DMS153 (cell line): ENCODE measurements around the gene GAPVD1.
A peak's percentile ranks its signal among the peaks of the same experiment; 100 is the strongest.
"Not testable (repeated sequence)": the region's sequence is repeated elsewhere in the genome, so short reads cannot be mapped to it uniquely, and the experiment has no call there.

Experiments used
- DNase-seq: peaks from one replicate; lab custom pipeline; 2025; lab: John Stamatoyannopoulos, UW

Gene GAPVD1, protein sequence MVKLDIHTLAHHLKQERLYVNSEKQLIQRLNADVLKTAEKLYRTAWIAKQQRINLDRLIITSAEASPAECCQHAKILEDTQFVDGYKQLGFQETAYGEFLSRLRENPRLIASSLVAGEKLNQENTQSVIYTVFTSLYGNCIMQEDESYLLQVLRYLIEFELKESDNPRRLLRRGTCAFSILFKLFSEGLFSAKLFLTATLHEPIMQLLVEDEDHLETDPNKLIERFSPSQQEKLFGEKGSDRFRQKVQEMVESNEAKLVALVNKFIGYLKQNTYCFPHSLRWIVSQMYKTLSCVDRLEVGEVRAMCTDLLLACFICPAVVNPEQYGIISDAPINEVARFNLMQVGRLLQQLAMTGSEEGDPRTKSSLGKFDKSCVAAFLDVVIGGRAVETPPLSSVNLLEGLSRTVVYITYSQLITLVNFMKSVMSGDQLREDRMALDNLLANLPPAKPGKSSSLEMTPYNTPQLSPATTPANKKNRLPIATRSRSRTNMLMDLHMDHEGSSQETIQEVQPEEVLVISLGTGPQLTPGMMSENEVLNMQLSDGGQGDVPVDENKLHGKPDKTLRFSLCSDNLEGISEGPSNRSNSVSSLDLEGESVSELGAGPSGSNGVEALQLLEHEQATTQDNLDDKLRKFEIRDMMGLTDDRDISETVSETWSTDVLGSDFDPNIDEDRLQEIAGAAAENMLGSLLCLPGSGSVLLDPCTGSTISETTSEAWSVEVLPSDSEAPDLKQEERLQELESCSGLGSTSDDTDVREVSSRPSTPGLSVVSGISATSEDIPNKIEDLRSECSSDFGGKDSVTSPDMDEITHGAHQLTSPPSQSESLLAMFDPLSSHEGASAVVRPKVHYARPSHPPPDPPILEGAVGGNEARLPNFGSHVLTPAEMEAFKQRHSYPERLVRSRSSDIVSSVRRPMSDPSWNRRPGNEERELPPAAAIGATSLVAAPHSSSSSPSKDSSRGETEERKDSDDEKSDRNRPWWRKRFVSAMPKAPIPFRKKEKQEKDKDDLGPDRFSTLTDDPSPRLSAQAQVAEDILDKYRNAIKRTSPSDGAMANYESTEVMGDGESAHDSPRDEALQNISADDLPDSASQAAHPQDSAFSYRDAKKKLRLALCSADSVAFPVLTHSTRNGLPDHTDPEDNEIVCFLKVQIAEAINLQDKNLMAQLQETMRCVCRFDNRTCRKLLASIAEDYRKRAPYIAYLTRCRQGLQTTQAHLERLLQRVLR (N-terminal part only)

DNA sequence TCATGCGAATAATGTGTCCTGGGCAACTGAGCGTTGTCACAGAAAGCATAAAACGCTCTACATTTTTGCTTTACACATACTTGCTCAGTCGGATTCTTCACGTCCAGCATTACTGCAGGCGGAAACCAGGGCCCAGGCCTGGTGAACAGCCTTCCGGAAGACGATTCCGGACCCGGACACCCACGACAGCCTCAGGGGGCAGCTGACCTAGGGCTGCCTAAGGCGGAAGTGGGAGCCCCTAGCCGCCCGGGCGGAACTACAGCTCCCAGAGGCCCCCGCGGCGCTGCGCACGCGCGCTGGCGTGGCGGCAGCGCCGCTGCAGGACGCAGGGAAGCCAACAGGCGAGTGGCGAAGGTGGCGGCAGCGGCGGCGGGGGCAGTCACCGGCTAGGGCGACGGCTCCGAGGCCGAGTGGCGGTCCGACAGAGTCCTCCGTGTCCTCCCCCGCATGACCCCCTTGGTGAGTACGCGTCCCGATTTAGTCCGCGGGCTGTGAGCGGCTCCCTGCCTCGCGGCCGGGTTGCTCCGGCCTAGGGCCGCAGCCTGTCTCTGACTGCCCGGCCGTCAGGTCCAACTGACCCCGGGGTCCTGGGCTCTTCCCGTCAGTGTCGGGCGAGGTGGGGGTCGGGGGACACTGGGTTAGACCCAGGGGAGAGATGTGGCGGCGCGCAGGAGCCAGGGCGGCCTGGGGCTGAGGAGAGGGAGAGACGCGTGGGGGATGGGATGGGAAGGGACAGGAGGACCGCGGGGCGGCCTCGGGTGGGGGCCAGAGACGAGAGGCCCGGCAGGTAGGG lies at the start of gene GAPVD1:
GAPVD1 (plus strand) TSS at position 326 of the 793 bp plus-strand sequence. CDS start 37,096 bp downstream, outside the sequence.
- peak; percentile 84 for DNase-seq

DNA sequence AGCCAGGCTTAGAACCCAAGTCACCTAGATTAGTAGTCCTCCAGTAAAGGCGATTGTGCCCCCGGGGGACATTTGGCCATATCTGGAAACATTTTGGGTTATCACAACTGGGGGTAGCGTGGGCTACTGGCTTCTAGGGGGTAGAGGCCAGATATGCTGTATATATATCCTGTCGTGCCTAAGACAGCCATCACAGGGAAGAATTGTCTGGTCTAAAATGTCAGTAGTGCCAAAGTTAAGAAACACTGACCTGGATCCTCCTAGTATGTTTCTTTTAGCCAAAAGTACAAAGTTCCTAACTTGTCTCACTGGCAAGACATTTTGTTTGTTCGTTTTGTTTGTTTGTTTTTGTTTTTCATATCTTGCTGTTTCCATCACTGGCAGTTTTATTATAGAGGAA lies 47.4 kb upstream of the GAPVD1 start:
- no peak for DNase-seq

DNA sequence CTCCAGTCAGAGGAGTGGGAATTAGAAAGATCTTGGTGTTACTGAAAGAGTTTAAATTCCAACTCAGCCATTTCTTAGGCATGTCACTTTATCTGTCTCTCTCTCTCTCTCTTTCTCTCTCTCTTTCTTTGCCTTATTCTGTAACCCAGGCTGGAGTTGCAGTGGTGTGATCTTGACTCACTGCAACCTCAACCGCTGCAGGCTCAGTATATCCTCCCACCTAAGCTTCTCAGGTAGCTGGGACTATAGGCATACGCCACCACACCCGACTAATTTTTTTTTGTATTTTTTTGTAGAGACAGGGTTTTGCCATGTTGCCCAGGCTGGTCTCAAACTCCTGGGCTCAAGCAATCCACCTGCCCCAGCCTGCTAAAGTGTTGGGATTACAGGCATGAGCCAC lies 43.0 kb upstream of the GAPVD1 start:
- DNase-seq = no peak

DNA sequence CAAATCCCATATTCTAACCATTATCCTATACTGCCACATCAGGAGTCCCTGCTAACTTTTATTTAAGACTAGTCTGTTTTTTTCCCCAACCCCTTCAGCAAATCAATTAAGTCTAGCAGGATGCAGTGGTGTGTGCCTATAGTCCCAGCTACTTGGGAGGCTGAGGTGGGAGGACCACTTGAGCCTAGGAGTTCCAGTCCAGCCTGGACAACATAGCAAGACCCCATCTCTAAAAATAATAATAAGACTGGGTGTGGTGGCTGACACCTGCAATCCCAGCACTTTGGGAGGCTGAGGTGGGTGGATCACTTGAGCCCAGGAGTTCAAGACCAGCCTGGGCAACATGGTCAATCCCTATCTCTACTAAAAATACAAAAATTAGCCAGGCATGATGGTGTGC lies 36.8 kb upstream of the GAPVD1 start:
- not testable (repeated sequence) for DNase-seq

DNA sequence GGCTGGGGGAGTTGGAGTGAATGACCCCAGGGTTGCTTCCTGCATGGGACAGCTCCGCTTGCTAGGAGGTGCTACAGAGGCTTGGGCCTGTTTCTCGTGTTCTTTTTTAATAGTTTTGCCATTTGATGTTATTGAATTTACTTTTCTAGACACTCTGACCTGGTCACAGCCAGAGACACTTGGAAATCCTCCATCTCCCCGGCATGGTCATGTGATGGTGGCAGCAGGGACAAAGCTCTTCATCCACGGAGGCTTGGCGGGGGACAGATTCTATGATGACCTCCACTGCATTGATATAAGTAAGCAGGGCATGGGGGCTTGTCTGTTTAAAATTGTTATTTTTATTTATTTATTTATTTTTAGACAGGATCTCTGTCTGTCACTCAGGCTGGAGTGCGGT lies 33.9 kb upstream of the GAPVD1 start:
- no peak for DNase-seq

DNA sequence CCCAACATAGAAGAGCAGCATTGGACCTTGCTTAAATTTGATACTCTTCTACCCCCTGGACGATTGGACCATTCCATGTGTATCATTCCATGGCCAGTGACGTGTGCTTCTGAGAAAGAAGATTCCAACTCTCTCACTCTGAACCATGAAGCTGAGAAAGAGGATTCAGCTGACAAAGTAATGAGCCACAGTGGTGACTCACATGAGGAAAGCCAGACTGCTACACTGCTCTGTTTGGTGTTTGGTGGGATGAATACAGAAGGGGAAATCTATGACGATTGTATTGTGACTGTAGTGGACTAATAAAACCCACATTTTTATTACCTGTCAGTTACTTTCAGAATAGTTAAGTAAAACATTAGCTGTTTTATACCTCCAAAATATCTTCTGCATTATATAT lies 27.9 kb upstream of the GAPVD1 start:
- no peak for DNase-seq

DNA sequence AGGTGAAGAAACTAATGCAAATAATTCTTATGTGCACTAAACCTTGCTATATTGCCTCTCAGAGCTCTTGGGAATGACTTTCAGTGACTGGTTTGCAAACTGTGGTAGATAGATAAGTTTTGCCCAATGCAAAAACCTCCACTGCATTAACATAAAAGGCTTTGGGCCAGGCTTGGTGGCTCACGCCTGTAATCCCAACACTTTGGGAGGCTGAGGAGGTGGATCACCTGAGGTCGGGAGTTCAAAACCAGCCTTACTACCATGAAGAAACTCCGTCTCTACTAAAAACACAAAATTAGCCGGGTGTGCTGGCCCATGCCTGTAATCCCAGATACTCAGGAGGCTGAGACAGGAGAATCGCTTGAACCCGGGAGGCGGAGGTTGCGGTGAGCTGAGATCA lies 27.5 kb upstream of the GAPVD1 start:
- not testable (repeated sequence) for DNase-seq

DNA sequence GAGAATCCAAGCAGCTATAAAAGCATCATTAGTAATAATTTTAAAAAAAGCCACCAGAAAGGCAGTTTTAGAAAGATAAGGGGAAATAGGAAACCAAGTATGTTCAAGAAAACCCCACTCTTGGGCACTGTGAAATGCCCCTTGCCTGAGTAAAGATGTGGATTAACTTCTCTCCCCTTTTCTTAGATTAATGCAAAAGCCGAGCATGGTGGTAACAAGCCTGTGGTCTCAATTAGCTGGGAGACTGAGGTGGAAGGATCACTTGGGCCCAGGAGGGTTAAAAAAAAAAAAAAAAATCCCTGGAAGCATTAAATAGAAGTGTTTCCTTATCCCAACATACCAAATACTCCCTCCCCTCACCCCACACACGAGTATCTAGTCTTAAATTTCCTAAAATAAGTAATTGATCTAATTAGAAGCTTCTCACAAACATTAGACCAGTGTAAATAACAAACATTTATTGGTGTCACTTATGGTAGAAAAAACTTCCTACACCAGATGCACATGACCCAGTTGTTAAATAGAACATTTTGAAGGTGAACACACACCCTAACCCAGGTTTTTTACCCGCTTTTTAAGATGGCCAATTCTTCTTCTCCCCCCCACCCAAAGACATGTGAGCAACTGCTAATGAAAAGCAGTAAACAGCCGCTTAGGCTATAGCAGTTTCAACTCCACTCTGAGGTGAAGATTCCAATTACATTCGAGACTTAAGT lies 25.7 kb upstream of the GAPVD1 start:
- DNase-seq = no peak

GRCh38 chr9:125236520-125237159 lies 25.0 kb upstream of the GAPVD1 start:
- DNase-seq = not testable (repeated sequence)

DNA sequence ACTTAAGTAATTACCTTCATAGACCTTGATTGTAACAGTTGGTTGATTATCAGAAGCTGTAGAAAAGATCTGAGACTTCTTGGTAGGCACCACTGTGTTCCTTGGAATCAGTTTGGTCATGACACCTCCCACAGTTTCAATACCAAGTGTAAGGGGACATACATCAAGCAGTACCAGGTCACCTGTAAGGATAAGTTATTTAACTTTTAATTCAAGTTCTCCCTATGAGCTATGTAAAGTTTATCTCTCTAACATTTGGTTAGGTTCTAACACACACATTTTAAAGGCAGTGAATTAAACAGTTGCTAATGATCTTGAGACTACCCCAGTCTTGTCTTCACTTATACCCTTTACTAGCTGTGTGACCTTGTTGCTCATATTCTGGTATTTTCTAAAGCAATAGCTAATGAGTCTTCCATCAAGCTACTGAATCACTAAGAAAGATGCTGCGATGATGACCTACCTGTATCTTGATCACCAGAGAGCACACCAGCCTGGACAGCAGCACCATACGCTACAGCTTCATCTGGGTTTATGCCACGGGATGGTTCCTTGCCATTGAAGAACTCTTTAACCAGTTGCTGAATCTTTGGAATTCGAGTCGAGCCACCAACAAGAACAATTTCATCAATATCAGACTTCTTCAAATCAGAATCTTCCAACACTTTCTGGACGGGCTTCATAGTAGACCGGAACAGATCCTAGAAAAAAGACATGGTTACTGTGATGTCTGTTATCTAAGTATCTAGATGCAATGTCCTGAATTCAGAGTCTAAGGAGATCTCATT lies 23.3 kb upstream of the GAPVD1 start:
- DNase-seq = no peak

- DNase-seq = no peak
Measured at GRCh38 chr9:125238915-125239446, 22.6 kb upstream of the GAPVD1 start.

DNA sequence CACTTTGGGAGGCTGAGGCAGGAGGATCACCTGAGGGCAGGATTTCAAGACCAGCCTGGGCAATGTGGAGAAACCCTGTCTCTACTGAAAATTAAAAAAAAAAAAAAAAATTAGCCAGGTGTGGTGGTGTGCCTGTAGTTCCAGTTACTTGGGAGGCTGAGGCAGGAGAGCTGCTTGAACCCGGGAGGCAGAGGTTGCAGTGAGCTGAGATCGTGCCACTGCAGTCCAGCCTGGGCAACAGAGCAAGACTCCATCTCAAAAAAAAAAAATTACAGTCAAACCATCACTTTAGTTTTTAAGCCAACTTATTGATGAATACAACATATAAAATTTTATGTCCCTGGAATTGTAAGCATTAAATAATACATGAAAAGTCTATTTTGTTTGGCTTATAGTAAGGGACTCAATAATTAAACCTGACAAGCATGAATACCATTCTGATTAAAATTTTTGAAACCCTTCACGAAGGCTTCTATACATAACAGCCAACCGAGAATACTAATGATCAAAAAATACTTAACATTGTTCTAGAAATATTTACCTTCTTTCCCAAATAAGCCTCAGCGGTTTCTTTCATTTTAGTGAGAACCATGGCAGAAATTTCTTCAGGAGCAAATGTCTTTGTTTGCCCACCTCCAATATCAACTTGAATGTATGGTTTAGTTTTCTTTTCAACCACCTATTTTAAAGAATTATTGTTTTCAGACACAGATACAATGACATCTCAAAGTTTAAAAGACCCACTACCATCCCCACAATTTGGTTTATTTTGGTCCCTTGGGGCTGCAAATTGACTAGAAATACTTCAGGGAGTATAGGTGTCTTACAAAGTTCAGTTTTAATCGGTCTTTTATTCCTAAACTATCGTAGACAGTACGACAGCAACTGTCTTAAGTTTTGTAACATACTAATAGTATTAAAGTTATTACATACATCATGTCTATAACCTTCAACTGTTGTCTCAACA lies 21.7 kb upstream of the GAPVD1 start:
- DNase-seq = no peak

DNA sequence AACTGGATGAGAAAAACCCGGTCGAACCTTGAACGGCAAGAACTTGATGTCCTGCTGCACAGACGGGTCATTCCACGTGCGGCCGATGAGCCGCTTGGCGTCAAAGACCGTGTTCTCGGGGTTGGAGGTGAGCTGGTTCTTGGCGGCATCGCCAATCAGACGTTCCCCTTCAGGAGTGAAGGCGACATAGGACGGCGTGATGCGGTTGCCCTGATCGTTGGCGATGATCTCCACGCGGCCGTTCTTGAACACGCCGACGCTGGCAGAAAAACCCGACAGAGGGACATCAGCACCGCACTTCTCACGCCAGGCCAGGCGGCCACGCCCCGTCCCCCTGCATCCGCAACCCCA lies 21.0 kb upstream of the GAPVD1 start:
- DNase-seq = no peak

DNA sequence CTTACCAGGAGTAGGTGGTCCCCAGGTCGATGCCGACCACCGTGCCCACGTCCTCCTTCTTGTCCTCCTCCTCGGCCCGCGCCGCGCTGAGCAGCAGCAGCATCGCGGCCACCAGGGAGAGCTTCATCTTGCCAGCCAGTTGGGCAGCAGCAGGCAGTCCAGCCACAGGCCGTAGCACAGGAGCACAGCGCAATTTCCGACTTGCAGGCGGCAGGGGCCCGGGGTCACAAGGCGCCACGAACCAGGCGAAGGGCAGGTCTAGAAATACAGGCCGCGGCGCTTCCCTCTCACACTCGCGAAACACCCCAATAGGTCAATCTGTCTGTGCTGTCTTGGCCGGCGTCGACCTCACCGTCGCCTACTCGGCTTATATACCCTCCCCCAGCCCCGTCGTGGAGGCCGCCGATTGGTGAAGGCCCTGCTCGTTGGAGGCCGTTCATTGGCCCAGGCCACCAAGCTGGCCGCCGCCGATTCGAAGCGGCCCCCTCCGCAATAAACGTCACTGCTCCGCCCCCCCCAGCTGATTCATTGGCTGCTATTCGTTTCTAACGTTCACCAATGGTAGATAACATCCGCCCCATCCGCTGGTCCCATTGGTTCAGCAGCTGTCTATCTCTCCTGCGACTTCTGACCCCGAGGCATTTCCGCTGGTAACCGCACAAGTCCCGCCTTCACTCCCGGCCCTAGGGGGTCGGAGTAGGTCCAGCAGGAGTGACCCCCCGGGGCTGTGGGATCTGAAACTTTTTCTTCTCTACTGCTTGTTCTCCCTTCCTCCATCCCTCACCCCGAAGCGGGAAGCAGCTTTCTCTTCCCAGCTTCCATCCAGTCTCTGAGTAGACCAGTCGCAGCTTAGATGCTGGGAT lies 20.4 kb upstream of the GAPVD1 start, which contains the start of gene HSPA5:
HSPA5 (minus strand) TSS at position 344 of the 863 bp plus-strand sequence; CDS start at position 127, 217 bp downstream.
- peak; percentile 99 for DNase-seq

DNA sequence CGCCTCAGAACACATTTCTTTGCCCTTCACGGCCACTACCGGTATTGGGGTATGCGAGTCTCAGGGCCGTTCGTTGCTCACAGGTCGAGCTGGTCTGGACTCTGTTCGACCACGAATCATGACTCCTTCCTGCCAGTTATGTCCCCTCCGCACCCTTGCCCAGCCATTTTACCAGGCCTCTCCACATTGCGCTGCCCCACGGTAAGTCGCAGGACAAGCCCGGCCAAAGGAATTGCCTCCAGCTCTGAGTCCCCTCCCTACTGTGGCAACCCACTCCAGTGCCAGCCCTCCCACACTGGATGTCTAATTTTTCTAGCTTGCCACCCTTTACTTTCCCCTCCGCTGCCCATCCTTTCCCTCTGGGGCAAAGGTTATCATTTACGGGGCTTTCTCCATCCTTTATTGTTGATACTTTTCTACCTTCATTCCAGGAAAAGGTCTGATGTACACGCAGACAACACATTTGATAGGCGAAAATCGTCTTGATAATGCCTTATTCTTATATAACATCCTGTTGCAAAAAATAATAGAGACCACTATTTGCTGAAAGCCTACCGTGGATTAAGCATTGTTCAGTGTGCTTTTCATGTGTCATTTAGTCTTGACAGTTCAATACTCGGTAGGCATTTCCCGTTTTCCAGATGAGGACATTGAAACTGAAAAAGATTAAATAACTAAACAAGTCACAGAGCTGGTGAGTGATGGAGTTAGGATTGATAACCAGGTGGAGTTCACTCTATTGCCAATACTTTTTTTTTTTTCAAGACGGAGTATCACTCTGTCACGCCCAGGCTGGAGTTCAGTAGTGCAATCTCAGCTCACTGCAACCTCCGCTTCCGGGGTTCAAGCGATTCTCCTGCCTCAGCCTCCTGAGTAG lies 19.5 kb upstream of the GAPVD1 start:
- no peak for DNase-seq

GRCh38 chr9:125243792-125244260 lies 17.8 kb upstream of the GAPVD1 start:
- no peak for DNase-seq
